Endometrial microvascular endothelial cells (primary cell): ENCODE data around the gene SLC12A6. TPM values are rescaled to one million over a fixed set of nuclear protein-coding genes. Genes with fewer than 3 reads are reported as not detected.
"Not testable (repeated sequence)": the region's sequence is repeated elsewhere in the genome, so short reads cannot be mapped to it uniquely, and the experiment has no call there.

Experiments used
- in situ Hi-C: cut with HindIII; loops from 2 replicates; pipeline ENCODE4 v1.10.0; 2017; ENCODE audit warnings: low sequenced_read_pairs, low pct_unique_long_range_greater_than_20kb; ENCODE audit errors: inconsistent ontology term
- total RNA-seq: library from RNA; depleted of rRNA; stranded (reverse); fragments of >200 nt; gene quantifications from one replicate; pipeline ENCODE4 v1.2.3, GENCODE V29; 2015; ENCODE audit errors: inconsistent ontology term

SLC12A6 gene
- total RNA-seq, result 19.1 TPM

- in situ Hi-C loops, result no loop called here
These were observed at the start of gene SLC12A6 for GRCh38 chr15:34337557-34338306. TSS of gene SLC12A6 (minus strand) at chr15:34337781. CDS start at chr15:34336680, 1,101 bp downstream.

DNA sequence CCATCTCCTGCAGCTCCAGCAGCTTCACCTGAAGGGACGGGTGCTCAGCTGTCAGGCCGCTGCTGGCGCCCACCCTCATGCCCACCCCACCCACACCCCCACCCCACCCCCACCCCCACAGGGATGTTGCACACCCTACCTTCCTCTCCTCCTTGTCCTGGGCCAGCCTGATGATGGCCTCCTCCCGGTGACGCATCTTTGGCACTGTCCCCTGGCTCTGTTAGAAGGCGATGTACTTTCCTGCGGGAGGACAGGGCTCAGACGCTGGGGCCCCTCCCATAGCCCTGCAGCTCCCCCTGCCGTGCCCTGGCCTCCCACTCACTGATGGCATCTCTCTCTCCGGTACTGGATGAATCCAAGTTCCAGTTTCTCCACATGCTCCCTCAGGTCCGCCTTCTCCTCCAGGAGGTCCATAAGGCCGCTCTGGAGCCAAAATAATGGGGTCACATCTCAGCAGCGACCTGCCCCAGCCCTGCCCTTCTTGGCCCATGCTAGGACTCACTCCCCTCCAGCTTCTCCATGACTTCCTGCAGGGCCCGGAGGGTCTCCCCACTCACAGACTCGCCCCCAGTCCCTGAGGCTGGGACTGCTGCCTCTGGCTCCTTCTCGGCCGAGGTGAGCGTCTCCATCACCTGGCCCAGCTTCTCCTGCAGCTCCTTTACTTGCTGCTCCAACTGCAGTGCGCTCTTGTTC lies 44.4 kb upstream of the SLC12A6 start:
- in situ Hi-C loops, result not testable (repeated sequence)

GRCh38 chr15:34380491-34380890 lies 42.9 kb upstream of the SLC12A6 start:
- in situ Hi-C loops, result not testable (repeated sequence)

DNA sequence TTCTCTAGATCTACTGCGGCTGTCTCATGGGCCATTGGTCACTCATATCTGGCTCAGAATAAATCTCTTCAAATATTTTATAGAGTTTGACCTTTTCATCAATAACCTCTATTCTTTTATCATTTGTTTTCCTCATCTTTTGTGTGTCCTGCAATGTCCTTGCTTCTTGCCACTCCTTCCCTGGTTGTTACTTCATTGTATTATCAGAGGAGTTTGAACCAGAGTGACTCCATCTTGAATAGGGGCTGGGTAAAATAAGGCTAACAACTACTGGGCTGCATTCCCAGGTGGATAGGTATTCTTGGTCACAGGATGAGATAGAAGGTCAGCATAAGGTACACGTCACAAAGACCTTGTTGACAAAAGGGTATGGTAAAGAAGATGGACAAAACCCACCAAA lies 39.3 kb upstream of the SLC12A6 start:
- in situ Hi-C loops, result no loop called here

DNA sequence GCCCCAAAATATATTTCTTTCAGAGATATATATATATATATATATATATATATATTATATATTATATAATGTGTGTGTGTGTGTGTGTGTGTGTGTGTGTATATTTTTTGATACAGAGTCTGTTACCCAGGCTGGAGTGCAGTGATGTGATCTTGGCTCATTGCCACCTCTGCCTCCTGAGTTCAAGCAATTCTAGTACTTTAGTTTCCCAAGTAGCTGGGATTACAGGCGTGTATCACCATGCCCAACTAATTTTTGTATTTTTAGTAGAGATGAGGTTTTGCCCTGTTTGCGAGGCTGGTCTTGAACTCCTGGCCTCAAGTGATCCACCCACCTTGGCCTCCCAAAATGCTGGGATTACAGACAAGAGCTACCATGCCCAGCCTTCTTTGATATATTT lies 38.0 kb upstream of the SLC12A6 start:
- in situ Hi-C loops, result not testable (repeated sequence)

DNA sequence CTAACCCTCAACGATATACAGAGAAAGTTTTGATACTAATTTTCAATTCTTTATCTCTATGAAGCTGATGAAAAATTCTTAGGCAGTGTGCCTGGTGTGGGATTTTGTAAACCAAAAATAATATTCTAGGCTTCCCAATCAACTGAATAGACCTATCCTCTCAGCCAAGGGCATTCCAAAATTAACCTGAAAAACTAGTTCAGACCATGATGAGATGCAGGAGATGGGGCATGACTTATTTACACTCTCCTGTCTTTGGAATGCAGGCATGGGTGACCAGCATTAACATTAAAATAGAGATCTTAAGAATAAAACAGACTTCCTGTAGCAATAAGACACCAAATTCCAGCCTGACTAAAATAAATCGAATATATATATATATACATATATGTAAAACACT lies 37.2 kb upstream of the SLC12A6 start:
- in situ Hi-C loops, result no loop called here

DNA sequence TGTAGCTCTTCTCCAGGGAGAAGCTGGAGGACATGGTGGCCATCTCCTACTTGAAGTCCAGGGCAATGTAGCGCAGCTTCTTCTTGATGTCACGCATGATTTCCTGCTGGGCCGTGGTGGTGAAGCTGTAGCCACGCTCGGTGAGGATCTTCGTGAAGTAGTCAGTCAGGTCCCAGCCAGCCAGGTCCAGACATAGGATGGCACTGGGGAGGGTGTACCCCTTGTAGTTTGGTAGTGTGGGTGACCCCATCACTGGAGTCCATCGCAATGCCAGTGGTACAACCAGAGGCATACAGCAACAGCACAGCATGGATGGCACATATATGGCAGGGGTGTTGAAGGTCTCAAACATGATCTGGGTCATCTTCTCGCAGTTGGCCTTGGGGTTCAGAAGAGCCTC lies 36.4 kb upstream of the SLC12A6 start:
- in situ Hi-C loops, result no loop called here

DNA sequence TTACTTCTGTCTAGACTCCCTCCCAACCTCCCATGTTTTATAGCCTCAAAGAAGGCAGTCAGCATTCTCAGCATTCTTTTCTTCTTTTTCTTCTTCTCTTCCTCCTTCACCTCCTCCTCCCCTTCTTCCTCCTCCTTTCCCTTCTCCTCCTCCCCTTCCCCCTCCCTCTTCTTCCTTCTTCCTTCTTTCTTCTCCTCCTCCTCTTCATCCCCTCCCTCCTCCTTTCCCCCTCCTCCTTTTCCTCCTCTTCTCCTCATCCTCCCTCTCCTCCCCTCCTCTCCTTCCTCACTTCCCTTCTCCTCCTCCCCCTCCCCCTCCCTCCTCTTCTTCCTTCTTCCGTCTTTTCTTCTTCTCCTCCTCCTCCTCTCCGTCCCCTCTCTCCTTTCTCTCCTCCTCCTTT lies 33.1 kb upstream of the SLC12A6 start:
- in situ Hi-C loops, result no loop called here

DNA sequence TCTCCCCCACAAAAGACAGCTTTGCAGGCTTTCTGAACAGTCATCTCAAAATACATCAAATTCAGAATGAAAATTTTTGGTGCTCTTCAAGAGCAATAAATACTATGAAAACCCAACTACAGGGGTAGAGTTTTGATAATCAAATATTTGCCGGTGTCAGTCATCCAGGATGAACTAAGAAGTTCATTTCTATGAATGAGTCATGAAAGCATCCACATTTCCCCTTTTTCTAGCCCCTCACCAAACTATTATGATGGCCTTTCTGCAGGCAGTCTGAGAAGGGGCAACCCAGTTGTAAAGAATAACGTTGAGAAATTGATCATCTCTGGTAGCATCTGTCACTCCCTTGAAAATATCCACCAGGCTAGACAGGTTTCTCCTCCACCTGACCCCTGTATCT lies 32.5 kb upstream of the SLC12A6 start:
- in situ Hi-C loops, result no loop called here

GRCh38 chr15:34367101-34368081 lies 29.8 kb upstream of the SLC12A6 start, which contains the start of gene LPCAT4:
TSS of gene LPCAT4 (minus strand) at chr15:34367196. CDS start at chr15:34367100, 96 bp downstream.
- in situ Hi-C loops, result no loop called here

GRCh38 chr15:34366271-34367065 lies 28.9 kb upstream of the SLC12A6 start:
- in situ Hi-C loops, result no loop called here

DNA sequence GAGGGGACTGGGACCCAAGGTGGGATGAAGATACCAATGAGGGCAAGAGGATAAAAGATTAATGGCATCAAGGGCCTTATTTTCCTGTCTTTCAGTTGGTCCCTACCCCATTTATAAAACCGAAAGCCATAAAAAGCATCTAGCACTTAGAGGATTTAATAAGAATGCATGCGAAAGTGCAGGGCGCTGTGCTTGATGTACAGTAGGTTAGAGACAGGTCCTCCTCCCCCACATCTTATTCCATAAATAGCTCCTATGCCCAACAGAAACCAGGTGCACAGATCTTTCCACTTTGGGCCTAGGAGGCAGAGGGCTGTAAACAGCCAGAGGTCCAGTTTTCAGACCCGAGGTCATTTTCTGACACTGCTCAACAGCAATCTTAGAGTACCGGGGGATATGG lies 28.3 kb upstream of the SLC12A6 start:
- in situ Hi-C loops, result no loop called here

GRCh38 chr15:34365091-34365825 lies 27.7 kb upstream of the SLC12A6 start:
- in situ Hi-C loops, result no loop called here

- in situ Hi-C loops, result no loop called here
These were observed 26.5 kb upstream of the SLC12A6 start for GRCh38 chr15:34364041-34364440.

DNA sequence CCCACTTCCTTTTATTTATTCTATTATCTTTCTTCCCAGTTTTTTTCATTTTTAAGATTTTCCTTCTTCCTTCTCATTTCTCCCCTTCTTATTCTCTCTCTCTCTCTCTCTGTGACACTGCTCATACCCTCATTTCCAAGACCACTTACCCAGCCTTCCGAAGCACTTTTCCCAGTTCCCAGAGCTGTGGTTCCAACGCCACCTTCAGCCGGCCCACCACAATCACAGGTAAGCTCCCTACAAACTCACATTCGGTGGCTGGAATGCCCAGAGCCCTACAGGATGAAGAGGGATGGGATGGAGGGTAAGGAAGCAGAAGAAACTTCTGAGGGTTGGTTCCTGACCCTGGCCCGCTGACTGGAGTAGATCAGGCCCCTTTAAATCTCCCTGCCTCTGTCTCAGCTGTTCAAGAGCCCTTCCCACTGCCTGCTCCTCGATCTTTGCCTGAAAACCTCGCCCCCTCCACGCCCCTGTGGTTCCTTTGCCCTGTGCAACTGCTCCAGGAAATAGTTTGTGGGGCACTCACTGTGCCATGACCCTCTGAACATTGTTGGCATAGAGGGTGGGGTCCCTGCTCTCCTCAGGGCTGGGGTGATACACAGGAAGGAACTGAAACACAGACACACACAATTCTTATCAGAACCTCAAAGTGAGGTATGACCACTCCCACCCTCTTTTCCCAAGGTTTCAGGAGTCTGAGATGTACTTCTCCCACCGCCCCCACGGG lies 24.6 kb upstream of the SLC12A6 start:
- in situ Hi-C loops, result no loop called here

- in situ Hi-C loops, result no loop called here
These were observed 23.7 kb upstream of the SLC12A6 start for GRCh38 chr15:34361278-34361677.

- in situ Hi-C loops, result no loop called here
These were observed 22.7 kb upstream of the SLC12A6 start for GRCh38 chr15:34360298-34360697.
